HepG2 (cell line): ENCODE results near the gene CEP97. TPM values are rescaled to one million over a fixed set of nuclear protein-coding genes. Genes with fewer than 3 reads are reported as not detected.

Experiments
- CTCF ChIP-seq: sonication (generic); formaldehyde crosslinking; IDR thresholded peaks from 2 replicates; pipeline ENCODE4 v1.5.0; 2020; ENCODE audit warnings: mild to moderate bottlenecking, missing genetic modification reagents, moderate library complexity
- MBNL3 ChIP-seq: fragments of 250-450 bp; sonication (Bioruptor Pico); conservative IDR thresholded peaks from 2 replicates; pipeline ENCODE4 v1.8.0; 2022; ENCODE audit warnings: mild to moderate bottlenecking, inconsistent platforms
- NFE2L1 ChIP-seq: sonication (generic); formaldehyde crosslinking; IDR thresholded peaks from 2 replicates; pipeline ENCODE4 v1.4.0; 2020; ENCODE audit warnings: missing genetic modification reagents, mild to moderate bottlenecking, borderline replicate concordance
- NR2C2 ChIP-seq: sonication (generic); formaldehyde crosslinking; IDR thresholded peaks from 2 replicates; pipeline ENCODE4 v1.4.0; 2020; ENCODE audit warnings: missing genetic modification reagents, mild to moderate bottlenecking, moderate library complexity, borderline replicate concordance
- RFX3 ChIP-seq: IDR thresholded peaks from 2 replicates; pipeline ENCODE4 v1.6.1; 2016; ENCODE audit warnings: missing biosample characterization, missing genetic modification reagents
- SCMH1 ChIP-seq: sonication (generic); formaldehyde crosslinking; IDR thresholded peaks from 2 replicates; pipeline ENCODE4 v1.9.0; 2021; ENCODE audit warnings: missing genetic modification reagents, mild to moderate bottlenecking, borderline replicate concordance
- SETDB1 ChIP-seq: sonication (generic); formaldehyde crosslinking; IDR thresholded peaks from 2 replicates; pipeline ENCODE4 v1.5.1; 2020; ENCODE audit warnings: missing genetic modification reagents, mild to moderate bottlenecking, borderline replicate concordance
- SSRP1 ChIP-seq: IDR thresholded peaks from 2 replicates; pipeline ENCODE4 v1.6.1; 2016; ENCODE audit warnings: control low read depth
- TCF7L2 ChIP-seq: IDR thresholded peaks from 2 replicates; pipeline ENCODE4 v1.6.1; 2011; ENCODE audit warnings: mild to moderate bottlenecking, low read depth, low read length, moderate library complexity
- ZBTB3 ChIP-seq: sonication (generic); formaldehyde crosslinking; IDR thresholded peaks from 2 replicates; pipeline ENCODE4 v1.4.0; 2020; ENCODE audit warnings: low read depth, mild to moderate bottlenecking, moderate library complexity, missing genetic modification reagents, borderline replicate concordance
- ZNF253 ChIP-seq: sonication (generic); formaldehyde crosslinking; IDR thresholded peaks from 2 replicates; pipeline ENCODE4 v1.8.0; 2022; ENCODE audit warnings: mild to moderate bottlenecking, missing genetic modification reagents, borderline replicate concordance
- ZNF326 ChIP-seq: sonication (generic); formaldehyde crosslinking; IDR thresholded peaks from 2 replicates; pipeline ENCODE4 v1.4.0; 2020; ENCODE audit warnings: missing genetic modification reagents, borderline replicate concordance
- ZNF570 ChIP-seq: sonication (generic); formaldehyde crosslinking; IDR thresholded peaks from 2 replicates; pipeline ENCODE4 v1.4.0; 2020; ENCODE audit warnings: mild to moderate bottlenecking, missing genetic modification reagents, borderline replicate concordance
- ZNF672 ChIP-seq: sonication (generic); formaldehyde crosslinking; IDR thresholded peaks from 2 replicates; pipeline ENCODE4 v1.8.1; 2022; ENCODE audit warnings: missing genetic modification reagents
- ZNF720 ChIP-seq: sonication (generic); formaldehyde crosslinking; IDR thresholded peaks from 2 replicates; pipeline ENCODE4 v1.4.0; 2020; ENCODE audit warnings: missing genetic modification reagents
- polyA plus RNA-seq, 8 experiments: library from polyadenylated mRNA; depleted of rRNA in 3 of 8; stranded (reverse) in 7 of 8; unstranded in 1 of 8; fragments of >200 nt; fragmentation: Illumina TruSeq in 4 of 8; extraction: Trizol in 4 of 8; gene quantifications; 2 replicates each; pipeline versions ENCODE4 v1.2.1 to v1.2.3, GENCODE V29; 2011 to 2016; ENCODE audit warnings: low read depth in 4 of 8, missing spikeins in 1 of 8, mixed read lengths in 1 of 8; ENCODE audit not compliant: insufficient read depth in 1 of 8
- total RNA-seq, 5 experiments: library from RNA; depleted of rRNA; stranded (reverse); fragments of >200 nt; fragmentation: Illumina TruSeq; extraction: Trizol; gene quantifications; 2 replicates each; pipeline ENCODE4 v1.2.3, GENCODE V29; 2016; ENCODE audit warnings: low read depth in 1 of 5
- TF ChIP-seq, protein P1 (sequence below): sonication (generic); formaldehyde crosslinking; IDR thresholded peaks from 2 replicates; pipeline ENCODE4 v1.5.0; 2020; ENCODE audit warnings: missing genetic modification reagents, mild to moderate bottlenecking, borderline replicate concordance
- TF ChIP-seq, protein P2 (sequence below): sonication (generic); formaldehyde crosslinking; IDR thresholded peaks from 2 replicates; pipeline ENCODE4 v1.4.0; 2020; ENCODE audit warnings: missing genetic modification reagents, mild to moderate bottlenecking, borderline replicate concordance
- TF ChIP-seq, protein P3 (sequence below): sonication (generic); formaldehyde crosslinking; IDR thresholded peaks from 2 replicates; pipeline ENCODE4 v1.4.0; 2020; ENCODE audit warnings: missing genetic modification reagents, borderline replicate concordance

The CEP97 gene
- total and polyA plus RNA-seq, 2 of the 13 experiments (the other 11 are each of a cell fraction or from before 2014, with no cell fraction given) = 0.99 to 6.5 TPM

DNA sequence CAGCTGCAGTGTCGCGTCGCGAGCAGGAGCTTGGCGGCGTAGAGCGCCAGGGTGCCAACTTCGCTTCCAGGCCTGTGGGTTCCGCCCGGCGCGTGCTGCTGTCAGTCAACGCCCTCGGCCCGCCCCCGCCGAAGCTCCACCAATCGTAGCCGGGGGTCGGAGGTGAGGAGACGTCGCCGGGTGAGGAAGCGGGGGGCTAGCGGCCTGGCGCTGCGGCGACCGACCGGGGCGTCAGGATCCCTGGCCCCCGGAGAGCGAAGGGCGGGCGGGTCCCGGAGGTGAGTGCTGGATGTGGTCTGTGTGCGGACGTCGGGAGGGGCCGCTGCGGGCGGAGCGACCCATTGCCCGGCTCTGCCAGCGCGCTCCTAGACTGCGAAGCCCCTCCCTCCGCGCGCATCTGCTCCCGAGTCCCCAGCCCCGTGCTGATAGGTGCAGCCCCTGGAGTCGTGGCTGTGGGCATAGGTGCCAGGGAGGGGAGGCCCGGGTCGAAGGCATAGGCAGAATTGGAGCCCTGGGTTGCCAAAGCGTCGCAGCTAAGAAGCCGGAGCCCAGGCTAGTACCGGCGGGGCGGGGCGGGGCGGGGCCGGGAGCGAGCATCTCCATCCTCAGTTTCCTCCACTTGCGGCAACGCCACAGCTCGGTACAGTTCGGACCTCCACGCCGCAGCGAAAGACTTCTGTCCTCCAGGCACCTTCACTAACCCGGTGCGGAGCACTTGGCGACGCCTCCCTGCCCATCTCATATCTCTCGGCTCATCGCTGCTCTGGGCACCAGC, 54.8 kb downstream of the CEP97 start, which contains the start of gene NXPE3 (continued):
- TF ChIP-seq CTCF (CRISPR knock-in tag) (peak; percentile 11; the same call in 1 of the 2 replicates), ZNF253 (CRISPR knock-in tag) (no peak), TCF7L2 (no peak), NR2C2 (CRISPR knock-in tag) (peak; percentile 98), MBNL3 (no peak), SETDB1 (CRISPR knock-in tag) (no peak), RFX3 (CRISPR knock-in tag) (no peak), SCMH1 (no peak), ZNF720 (CRISPR knock-in tag) (no peak), SSRP1 (CRISPR knock-in tag) (no peak), ZNF570 (no peak), ZNF672 (CRISPR knock-in tag) (no peak), ZNF326 (no peak), ZBTB3 (CRISPR knock-in tag) (0 out of 2 replicates have a peak, but pooled peaks have one; percentile 1), NFE2L1 (CRISPR knock-in tag) (no peak)
- TF ChIP-seq, protein P1, sequence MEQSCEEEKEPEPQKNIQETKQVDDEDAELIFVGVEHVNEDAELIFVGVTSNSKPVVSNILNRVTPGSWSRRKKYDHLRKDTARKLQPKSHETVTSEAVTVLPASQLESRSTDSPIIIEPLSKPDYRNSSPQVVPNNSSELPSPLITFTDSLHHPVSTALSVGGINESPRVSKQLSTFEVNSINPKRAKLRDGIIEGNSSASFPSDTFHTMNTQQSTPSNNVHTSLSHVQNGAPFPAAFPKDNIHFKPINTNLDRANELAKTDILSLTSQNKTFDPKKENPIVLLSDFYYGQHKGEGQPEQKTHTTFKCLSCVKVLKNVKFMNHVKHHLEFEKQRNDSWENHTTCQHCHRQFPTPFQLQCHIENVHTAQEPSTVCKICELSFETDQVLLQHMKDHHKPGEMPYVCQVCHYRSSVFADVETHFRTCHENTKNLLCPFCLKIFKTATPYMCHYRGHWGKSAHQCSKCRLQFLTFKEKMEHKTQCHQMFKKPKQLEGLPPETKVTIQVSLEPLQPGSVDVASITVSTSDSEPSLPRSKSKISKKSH (CRISPR knock-in tag) = peak; percentile 82
- TF ChIP-seq, protein P2, sequence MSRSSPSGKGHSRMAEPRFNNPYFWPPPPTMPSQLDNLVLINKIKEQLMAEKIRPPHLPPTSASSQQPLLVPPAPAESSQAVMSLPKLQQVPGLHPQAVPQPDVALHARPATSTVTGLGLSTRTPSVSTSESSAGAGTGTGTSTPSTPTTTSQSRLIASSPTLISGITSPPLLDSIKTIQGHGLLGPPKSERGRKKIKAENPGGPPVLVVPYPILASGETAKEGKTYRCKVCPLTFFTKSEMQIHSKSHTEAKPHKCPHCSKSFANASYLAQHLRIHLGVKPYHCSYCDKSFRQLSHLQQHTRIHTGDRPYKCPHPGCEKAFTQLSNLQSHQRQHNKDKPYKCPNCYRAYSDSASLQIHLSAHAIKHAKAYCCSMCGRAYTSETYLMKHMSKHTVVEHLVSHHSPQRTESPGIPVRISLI (CRISPR knock-in tag) = no peak
- TF ChIP-seq, protein P3, sequence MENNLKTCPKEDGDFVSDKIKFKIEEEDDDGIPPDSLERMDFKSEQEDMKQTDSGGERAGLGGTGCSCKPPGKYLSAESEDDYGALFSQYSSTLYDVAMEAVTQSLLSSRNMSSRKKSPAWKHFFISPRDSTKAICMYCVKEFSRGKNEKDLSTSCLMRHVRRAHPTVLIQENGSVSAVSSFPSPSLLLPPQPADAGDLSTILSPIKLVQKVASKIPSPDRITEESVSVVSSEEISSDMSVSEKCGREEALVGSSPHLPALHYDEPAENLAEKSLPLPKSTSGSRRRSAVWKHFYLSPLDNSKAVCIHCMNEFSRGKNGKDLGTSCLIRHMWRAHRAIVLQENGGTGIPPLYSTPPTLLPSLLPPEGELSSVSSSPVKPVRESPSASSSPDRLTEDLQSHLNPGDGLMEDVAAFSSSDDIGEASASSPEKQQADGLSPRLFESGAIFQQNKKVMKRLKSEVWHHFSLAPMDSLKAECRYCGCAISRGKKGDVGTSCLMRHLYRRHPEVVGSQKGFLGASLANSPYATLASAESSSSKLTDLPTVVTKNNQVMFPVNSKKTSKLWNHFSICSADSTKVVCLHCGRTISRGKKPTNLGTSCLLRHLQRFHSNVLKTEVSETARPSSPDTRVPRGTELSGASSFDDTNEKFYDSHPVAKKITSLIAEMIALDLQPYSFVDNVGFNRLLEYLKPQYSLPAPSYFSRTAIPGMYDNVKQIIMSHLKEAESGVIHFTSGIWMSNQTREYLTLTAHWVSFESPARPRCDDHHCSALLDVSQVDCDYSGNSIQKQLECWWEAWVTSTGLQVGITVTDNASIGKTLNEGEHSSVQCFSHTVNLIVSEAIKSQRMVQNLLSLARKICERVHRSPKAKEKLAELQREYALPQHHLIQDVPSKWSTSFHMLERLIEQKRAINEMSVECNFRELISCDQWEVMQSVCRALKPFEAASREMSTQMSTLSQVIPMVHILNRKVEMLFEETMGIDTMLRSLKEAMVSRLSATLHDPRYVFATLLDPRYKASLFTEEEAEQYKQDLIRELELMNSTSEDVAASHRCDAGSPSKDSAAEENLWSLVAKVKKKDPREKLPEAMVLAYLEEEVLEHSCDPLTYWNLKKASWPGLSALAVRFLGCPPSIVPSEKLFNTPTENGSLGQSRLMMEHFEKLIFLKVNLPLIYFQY (CRISPR knock-in tag) = no peak; the same call in 1 of the 2 replicates
